ENCODE data around the gene MRPL22.

DNA sequence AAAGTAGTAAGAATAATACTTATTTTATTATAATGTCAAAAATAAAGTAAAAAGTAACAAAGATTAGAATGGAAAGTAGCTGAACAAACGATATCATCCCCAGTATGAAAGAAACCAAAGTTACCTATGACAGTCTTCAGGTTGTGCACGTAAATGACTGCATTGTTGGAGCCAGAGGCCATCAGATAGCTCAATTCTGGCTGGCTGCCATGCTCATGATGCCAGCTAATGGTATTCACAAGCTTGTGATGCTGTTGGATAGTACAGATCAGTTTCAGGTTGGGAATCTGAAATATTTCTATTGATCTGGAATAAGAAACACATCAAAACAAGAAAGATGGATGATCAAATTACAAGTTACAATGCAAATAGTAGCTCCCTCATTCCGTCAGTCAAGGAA lies 24.0 kb upstream of the MRPL22 start:
- TF ChIP-seq, protein P1, sequence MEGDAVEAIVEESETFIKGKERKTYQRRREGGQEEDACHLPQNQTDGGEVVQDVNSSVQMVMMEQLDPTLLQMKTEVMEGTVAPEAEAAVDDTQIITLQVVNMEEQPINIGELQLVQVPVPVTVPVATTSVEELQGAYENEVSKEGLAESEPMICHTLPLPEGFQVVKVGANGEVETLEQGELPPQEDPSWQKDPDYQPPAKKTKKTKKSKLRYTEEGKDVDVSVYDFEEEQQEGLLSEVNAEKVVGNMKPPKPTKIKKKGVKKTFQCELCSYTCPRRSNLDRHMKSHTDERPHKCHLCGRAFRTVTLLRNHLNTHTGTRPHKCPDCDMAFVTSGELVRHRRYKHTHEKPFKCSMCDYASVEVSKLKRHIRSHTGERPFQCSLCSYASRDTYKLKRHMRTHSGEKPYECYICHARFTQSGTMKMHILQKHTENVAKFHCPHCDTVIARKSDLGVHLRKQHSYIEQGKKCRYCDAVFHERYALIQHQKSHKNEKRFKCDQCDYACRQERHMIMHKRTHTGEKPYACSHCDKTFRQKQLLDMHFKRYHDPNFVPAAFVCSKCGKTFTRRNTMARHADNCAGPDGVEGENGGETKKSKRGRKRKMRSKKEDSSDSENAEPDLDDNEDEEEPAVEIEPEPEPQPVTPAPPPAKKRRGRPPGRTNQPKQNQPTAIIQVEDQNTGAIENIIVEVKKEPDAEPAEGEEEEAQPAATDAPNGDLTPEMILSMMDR (conservative IDR thresholded peaks at IDR 0.05; ENCODE audit: low read depth, low read length): no peak
- TF ChIP-seq RCOR1 (IDR thresholded peaks at IDR 0.05; ENCODE audit: insufficient replicate concordance, low read length) (no peak), POLR2A (IDR thresholded peaks at IDR 0.05; ENCODE audit: low read depth, low read length) (no peak), RAD21 (IDR thresholded peaks at IDR 0.05; ENCODE audit: low read length) (no peak), FOS (IDR thresholded peaks at IDR 0.05; ENCODE audit: low read depth, low read length) (no peak), SMC3 (IDR thresholded peaks at IDR 0.05; ENCODE audit: low read depth, low read length) (no peak), BHLHE40 (IDR thresholded peaks at IDR 0.05; ENCODE audit: low read depth, low read length) (no peak), CEBPB (IDR thresholded peaks at IDR 0.05; ENCODE audit: low read depth, low read length) (no peak), RFX5 (IDR thresholded peaks at IDR 0.05; ENCODE audit: low read depth, low read length) (no peak), NFE2L2 (IDR thresholded peaks at IDR 0.05; ENCODE audit: low read depth, low read length) (no peak), MAZ (IDR thresholded peaks at IDR 0.05; ENCODE audit: borderline replicate concordance, low read depth, low read length) (no peak), MXI1 (IDR thresholded peaks at IDR 0.05; ENCODE audit: borderline replicate concordance, low read depth, low read length) (no peak)
- TF ChIP-seq, protein P2, sequence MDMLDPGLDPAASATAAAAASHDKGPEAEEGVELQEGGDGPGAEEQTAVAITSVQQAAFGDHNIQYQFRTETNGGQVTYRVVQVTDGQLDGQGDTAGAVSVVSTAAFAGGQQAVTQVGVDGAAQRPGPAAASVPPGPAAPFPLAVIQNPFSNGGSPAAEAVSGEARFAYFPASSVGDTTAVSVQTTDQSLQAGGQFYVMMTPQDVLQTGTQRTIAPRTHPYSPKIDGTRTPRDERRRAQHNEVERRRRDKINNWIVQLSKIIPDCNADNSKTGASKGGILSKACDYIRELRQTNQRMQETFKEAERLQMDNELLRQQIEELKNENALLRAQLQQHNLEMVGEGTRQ (IDR thresholded peaks at IDR 0.05; ENCODE audit: low read depth, low read length): no peak
